Transverse colon (tissue), 4 donors: ENCODE results near the gene YIPF4. TPM values are rescaled to one million over a fixed set of nuclear protein-coding genes. Genes with fewer than 3 reads are reported as not detected.

Experiments used
- DNase-seq: peaks from one replicate; pipeline ENCODE4 v3.0.0-alpha.2; 2019
- H3K27ac ChIP-seq, 4 donors: fragments of 200-600 bp; sonication (generic); 2 replicates each; pipeline ENCODE4 v1.5.1; 2016 to 2018; ENCODE audit warnings: inconsistent platforms in 4 of 4
- H3K27me3 ChIP-seq: fragments of 200-600 bp; sonication (generic); 2 replicates; pipeline ENCODE4 v1.5.1; 2017; ENCODE audit warnings: inconsistent platforms
- H3K36me3 ChIP-seq, 4 donors: fragments of 200-600 bp; sonication (generic); 2 replicates each; pipeline ENCODE4 v1.5.1; 2017 to 2019; ENCODE audit warnings: inconsistent platforms in 4 of 4
- H3K4me1 ChIP-seq, 4 donors: fragments of 200-600 bp; sonication (generic); 2 replicates each; pipeline ENCODE4 v1.5.1; 2017 to 2020; ENCODE audit warnings: inconsistent platforms in 4 of 4
- H3K4me3 ChIP-seq, 4 donors: fragments of 200-600 bp; sonication (generic); 1 replicate in 1 of 4; 2 replicates in 3 of 4; pipeline versions ENCODE4 v1.5.1 to v1.6.1; 2017 to 2019; ENCODE audit warnings: inconsistent platforms in 4 of 4
- H3K9me3 ChIP-seq, 2 donors: fragments of 200-600 bp; sonication (generic); 2 replicates each; pipeline ENCODE4 v1.5.1; 2017 to 2019; ENCODE audit warnings: inconsistent platforms in 2 of 2
- CTCF ChIP-seq, 5 experiments: fragments of 200-600 bp in 3 of 5; fragments of 450-650 bp in 2 of 5; sonication (generic) in 3 of 5; IDR thresholded peaks; 1 replicate in 2 of 5; 2 replicates in 3 of 5; pipeline ENCODE4 v1.5.1; 2016 to 2017; ENCODE audit warnings: antibody characterized with exemption in 5 of 5, inconsistent platforms in 3 of 5, mild to moderate bottlenecking in 2 of 5, moderate library complexity in 1 of 5
- EP300 ChIP-seq: sonication (generic); formaldehyde crosslinking; IDR thresholded peaks from one replicate; pipeline ENCODE4 v1.6.1; 2017; ENCODE audit warnings: antibody characterized with exemption, low read depth
- POLR2A ChIP-seq: fragments of 450-650 bp; IDR thresholded peaks from one replicate; pipeline ENCODE4 v1.6.1; 2016; ENCODE audit warnings: antibody characterized with exemption, mild to moderate bottlenecking, moderate library complexity
- POLR2AphosphoS5 ChIP-seq, 3 donors: sonication (generic); formaldehyde crosslinking; IDR thresholded peaks; one replicate each; pipeline ENCODE4 v1.6.1; 2016; ENCODE audit warnings: antibody characterized with exemption in 3 of 3
- WGBS, 2 donors: methylation state at CpG; one replicate each; pipeline ENCODE4 v1.1.5; 2018; ENCODE audit warnings: low coverage in 1 of 2; 5-methylcytosine and 5-hydroxymethylcytosine counted together
- in situ Hi-C, 4 donors: fragments of 200-750 bp; cut with MboI; loops; one replicate each; pipeline versions ENCODE4 v1.15.0 to v1.15.1; 2017; ENCODE audit warnings: low sequenced_read_pairs in 3 of 4, low pct_ligation_motif_present in 1 of 4, low pct_unique_long_range_greater_than_20kb in 1 of 4
- intact Hi-C: fragments of 100-400 bp; cut with DNase I; formaldehyde crosslinking; loops from one replicate; pipeline ENCODE4 v1.15.1; 2023; ENCODE audit warnings: low total_unique reads
- total RNA-seq, 4 donors: library from RNA; depleted of rRNA; stranded (reverse); fragments of >200 nt; gene quantifications; one replicate each; pipeline ENCODE4 v1.1.0, GENCODE V29; 2016

YIPF4 gene
- total RNA-seq, 4 donors from 2014 or later = 11.7 to 19.5 (median 16.1) TPM

- 80 to 87% methylated on average over 5 to 13 of the region's 13 CpGs for WGBS, 2 donors
- no peak for DNase-seq
These were observed 19.5 kb upstream of the YIPF4 start for GRCh38 chr2:32258242-32258641.

GRCh38 chr2:32260376-32260775, 17.3 kb upstream of the YIPF4 start:
- H3K4me1 ChIP-seq = no peaks in the 10 kb centered on the region

More at GRCh38 chr2:32258242-32258641, 19.5 kb upstream of the YIPF4 start:
- H3K9me3 ChIP-seq = no peaks in the 10 kb centered on the region
- no peaks in the 10 kb centered on the region for H3K36me3 ChIP-seq
- no peaks in the 10 kb centered on the region for H3K27me3 ChIP-seq
- H3K27ac ChIP-seq = no peak overlapping the region
- no peak for TF ChIP-seq POLR2A
- no peak for TF ChIP-seq CTCF (IDR thresholded peaks at IDR 0.05)
- no peak for TF ChIP-seq POLR2AphosphoS5 (IDR thresholded peaks at IDR 0.05)
- TF ChIP-seq EP300 = no peak
- intact Hi-C loops (no loop called here), in situ Hi-C loops (no loop called here)
- no peaks in the 10 kb centered on the region for H3K4me1 ChIP-seq
- no peak overlapping the region for H3K4me3 ChIP-seq

GRCh38 chr2:32262105-32262504, 15.6 kb upstream of the YIPF4 start:
- 57 to 82% methylated on average over 1 to 3 of the region's 3 CpGs for WGBS, 2 donors
- H3K4me1 ChIP-seq = no peaks in the 10 kb centered on the region
- in situ Hi-C loops = no loop called here
- H3K27me3 ChIP-seq = no peaks in the 10 kb centered on the region
- TF ChIP-seq POLR2AphosphoS5 (IDR thresholded peaks at IDR 0.05) = no peak
- no peak for TF ChIP-seq CTCF (IDR thresholded peaks at IDR 0.05)
- TF ChIP-seq EP300 = no peak
- TF ChIP-seq POLR2A = no peak
- H3K27ac ChIP-seq = peak overlapping the region in 1 of 4 donors; percentile 3
- H3K36me3 ChIP-seq = no peaks in the 10 kb centered on the region
- H3K4me3 ChIP-seq = no peak overlapping the region
- no peaks in the 10 kb centered on the region for H3K9me3 ChIP-seq
- intact Hi-C loops = no loop called here
- DNase-seq = no peak

More at GRCh38 chr2:32260376-32260775, 17.3 kb upstream of the YIPF4 start:
- intact Hi-C loops = no loop called here
- no peak overlapping the region for H3K27ac ChIP-seq
- no peaks in the 10 kb centered on the region for H3K9me3 ChIP-seq
- in situ Hi-C loops = no loop called here
- no peak overlapping the region for H3K4me3 ChIP-seq
- TF ChIP-seq POLR2A (no peak), CTCF (IDR thresholded peaks at IDR 0.05) (no peak), POLR2AphosphoS5 (IDR thresholded peaks at IDR 0.05) (no peak), EP300 (no peak)
- H3K36me3 ChIP-seq = no peaks in the 10 kb centered on the region
- DNase-seq = no peak
- no peaks in the 10 kb centered on the region for H3K27me3 ChIP-seq
- WGBS, 2 donors = 94 to 100% methylated on average over 2 of the region's 2 CpGs

- in situ Hi-C loops = no loop called here
- H3K27me3 ChIP-seq = no peaks in the 10 kb centered on the region
- H3K4me1 ChIP-seq = no peaks in the 10 kb centered on the region
- H3K27ac ChIP-seq = peak within 1 kb of the TSS; percentile 41 to 44 (median 44)
- no peak for DNase-seq
- WGBS, 2 donors = 55 to 62% methylated on average over 7 of the region's 7 CpGs
- intact Hi-C loops = no loop called here
- no peak within 1 kb of the TSS for H3K4me3 ChIP-seq
- no peaks in the 10 kb centered on the region for H3K9me3 ChIP-seq
- TF ChIP-seq CTCF (IDR thresholded peaks at IDR 0.05) (no peak), EP300 (no peak), POLR2AphosphoS5 (IDR thresholded peaks at IDR 0.05) (no peak), POLR2A (no peak)
- H3K36me3 ChIP-seq = no peaks in the 10 kb centered on the region
These were observed 13.1 kb upstream of the YIPF4 start, which contains the start of gene NLRC4 for GRCh38 chr2:32264422-32265105. TSS of gene NLRC4 (minus strand) at chr2:32264886. CDS start at chr2:32256775, 8,111 bp downstream.
